ENCODE results near the gene SYNM.

SYNM gene

DNA sequence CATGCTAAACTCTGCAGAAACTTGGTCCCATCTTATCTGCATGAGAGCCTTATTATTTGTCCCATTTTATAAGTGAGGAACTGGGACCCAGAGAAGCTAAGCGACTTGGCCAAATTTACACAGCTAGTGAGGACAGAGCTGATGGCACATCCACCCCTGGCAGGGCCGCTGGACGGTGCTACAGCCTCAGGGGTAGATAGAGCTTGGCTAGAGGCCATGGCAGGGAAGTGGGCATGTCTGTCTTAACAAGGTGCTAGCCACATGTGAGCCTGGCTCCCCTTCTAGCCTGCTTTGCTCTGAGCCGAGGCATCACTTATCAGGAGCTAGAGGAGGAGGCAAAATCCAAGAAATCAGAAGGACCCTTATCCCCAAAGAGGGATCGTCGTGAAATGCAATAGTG is 36.7 kb upstream of the SYNM start (continued):
- TF ChIP-seq, protein P1, sequence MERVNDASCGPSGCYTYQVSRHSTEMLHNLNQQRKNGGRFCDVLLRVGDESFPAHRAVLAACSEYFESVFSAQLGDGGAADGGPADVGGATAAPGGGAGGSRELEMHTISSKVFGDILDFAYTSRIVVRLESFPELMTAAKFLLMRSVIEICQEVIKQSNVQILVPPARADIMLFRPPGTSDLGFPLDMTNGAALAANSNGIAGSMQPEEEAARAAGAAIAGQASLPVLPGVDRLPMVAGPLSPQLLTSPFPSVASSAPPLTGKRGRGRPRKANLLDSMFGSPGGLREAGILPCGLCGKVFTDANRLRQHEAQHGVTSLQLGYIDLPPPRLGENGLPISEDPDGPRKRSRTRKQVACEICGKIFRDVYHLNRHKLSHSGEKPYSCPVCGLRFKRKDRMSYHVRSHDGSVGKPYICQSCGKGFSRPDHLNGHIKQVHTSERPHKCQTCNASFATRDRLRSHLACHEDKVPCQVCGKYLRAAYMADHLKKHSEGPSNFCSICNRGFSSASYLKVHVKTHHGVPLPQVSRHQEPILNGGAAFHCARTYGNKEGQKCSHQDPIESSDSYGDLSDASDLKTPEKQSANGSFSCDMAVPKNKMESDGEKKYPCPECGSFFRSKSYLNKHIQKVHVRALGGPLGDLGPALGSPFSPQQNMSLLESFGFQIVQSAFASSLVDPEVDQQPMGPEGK (CRISPR knock-in tag; IDR thresholded peaks at IDR 0.05; ENCODE audit: borderline replicate concordance) = no peak
- TF ChIP-seq, protein P2, sequence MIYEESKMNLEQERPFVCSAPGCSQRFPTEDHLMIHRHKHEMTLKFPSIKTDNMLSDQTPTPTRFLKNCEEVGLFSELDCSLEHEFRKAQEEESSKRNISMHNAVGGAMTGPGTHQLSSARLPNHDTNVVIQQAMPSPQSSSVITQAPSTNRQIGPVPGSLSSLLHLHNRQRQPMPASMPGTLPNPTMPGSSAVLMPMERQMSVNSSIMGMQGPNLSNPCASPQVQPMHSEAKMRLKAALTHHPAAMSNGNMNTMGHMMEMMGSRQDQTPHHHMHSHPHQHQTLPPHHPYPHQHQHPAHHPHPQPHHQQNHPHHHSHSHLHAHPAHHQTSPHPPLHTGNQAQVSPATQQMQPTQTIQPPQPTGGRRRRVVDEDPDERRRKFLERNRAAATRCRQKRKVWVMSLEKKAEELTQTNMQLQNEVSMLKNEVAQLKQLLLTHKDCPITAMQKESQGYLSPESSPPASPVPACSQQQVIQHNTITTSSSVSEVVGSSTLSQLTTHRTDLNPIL (CRISPR knock-in tag; IDR thresholded peaks at IDR 0.05; ENCODE audit: low read depth) = no peak

DNA sequence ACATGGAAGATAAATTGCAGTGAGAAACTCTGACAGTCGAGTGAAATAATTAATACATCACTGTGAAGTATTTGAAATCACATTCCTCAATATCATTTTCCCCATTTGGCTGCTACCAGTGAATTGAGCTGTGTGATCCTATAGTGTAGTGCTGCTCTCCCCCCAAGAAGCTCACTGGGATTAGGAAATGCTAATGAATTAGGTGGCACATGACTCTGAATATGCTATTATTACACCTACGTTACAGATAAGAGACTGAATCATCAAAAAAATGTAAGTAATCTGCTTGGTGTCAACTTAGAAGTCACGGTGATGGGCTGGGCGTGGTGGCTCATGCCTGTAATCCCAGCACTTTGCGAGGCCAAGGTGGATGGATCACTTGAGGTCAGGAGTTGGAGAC is 34.7 kb upstream of the SYNM start:
- no peak for TF ChIP-seq ZC3H10 (CRISPR knock-in tag; IDR thresholded peaks at IDR 0.05)
- TF ChIP-seq ESRRG (CRISPR knock-in tag; IDR thresholded peaks at IDR 0.05) = no peak

DNA sequence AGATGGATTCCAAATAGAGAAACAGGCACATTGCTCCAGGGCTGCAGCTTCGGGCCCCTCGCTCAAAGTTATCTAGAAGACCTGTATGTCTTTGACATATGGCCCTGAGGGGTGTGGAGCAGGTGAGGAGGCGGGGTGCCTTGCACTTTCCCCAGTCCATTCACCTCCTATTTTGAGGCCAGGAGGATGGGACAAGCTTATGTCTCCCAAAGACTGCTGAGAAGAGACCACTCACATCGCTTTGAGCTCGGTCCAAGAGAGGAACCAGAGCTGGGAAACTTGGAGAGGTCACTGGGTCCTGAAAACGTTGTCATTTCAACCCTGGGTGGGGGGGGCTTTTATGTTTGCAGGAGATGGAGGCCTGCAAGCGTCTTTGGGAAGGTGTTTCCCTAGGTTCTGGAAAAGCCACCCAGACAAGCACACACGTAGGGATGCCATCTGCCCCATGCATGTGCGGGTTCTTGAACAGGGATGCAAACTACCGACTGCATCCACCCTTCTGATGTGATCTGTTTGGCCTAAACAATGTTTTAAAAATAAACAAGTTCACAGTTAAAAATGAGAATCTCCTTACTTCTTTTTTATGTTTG is 33.7 kb upstream of the SYNM start:
- TF ChIP-seq, protein P3, sequence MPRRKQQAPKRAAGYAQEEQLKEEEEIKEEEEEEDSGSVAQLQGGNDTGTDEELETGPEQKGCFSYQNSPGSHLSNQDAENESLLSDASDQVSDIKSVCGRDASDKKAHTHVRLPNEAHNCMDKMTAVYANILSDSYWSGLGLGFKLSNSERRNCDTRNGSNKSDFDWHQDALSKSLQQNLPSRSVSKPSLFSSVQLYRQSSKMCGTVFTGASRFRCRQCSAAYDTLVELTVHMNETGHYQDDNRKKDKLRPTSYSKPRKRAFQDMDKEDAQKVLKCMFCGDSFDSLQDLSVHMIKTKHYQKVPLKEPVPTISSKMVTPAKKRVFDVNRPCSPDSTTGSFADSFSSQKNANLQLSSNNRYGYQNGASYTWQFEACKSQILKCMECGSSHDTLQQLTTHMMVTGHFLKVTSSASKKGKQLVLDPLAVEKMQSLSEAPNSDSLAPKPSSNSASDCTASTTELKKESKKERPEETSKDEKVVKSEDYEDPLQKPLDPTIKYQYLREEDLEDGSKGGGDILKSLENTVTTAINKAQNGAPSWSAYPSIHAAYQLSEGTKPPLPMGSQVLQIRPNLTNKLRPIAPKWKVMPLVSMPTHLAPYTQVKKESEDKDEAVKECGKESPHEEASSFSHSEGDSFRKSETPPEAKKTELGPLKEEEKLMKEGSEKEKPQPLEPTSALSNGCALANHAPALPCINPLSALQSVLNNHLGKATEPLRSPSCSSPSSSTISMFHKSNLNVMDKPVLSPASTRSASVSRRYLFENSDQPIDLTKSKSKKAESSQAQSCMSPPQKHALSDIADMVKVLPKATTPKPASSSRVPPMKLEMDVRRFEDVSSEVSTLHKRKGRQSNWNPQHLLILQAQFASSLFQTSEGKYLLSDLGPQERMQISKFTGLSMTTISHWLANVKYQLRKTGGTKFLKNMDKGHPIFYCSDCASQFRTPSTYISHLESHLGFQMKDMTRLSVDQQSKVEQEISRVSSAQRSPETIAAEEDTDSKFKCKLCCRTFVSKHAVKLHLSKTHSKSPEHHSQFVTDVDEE (CRISPR knock-in tag; IDR thresholded peaks at IDR 0.05) = no peak
- TF ChIP-seq ZC3H10 (CRISPR knock-in tag; IDR thresholded peaks at IDR 0.05) = no peak
- TF ChIP-seq, protein P2 (CRISPR knock-in tag; IDR thresholded peaks at IDR 0.05; ENCODE audit: low read depth) = no peak
- no peak for TF ChIP-seq ARNTL (CRISPR knock-in tag; IDR thresholded peaks at IDR 0.05; ENCODE audit: borderline replicate concordance, low read depth)
- TF ChIP-seq BACH2 (CRISPR knock-in tag; IDR thresholded peaks at IDR 0.05; ENCODE audit: borderline replicate concordance) = no peak
- no peak for TF ChIP-seq PPARA (CRISPR knock-in tag; IDR thresholded peaks at IDR 0.05; ENCODE audit: borderline replicate concordance)
- TF ChIP-seq OSR1 (CRISPR knock-in tag; IDR thresholded peaks at IDR 0.05) = no peak
- TF ChIP-seq ISL1 (CRISPR knock-in tag; IDR thresholded peaks at IDR 0.05) = no peak
- TF ChIP-seq, protein P1 (CRISPR knock-in tag; IDR thresholded peaks at IDR 0.05; ENCODE audit: borderline replicate concordance) = no peak
- TF ChIP-seq GLIS3 (CRISPR knock-in tag; IDR thresholded peaks at IDR 0.05) = no peak
- TF ChIP-seq TOX (CRISPR knock-in tag; IDR thresholded peaks at IDR 0.05; ENCODE audit: borderline replicate concordance) = no peak
- TF ChIP-seq RARB (CRISPR knock-in tag; IDR thresholded peaks at IDR 0.05) = no peak
- TF ChIP-seq ESRRG (CRISPR knock-in tag; IDR thresholded peaks at IDR 0.05) = no peak
- no peak for TF ChIP-seq SNAI2 (CRISPR knock-in tag; IDR thresholded peaks at IDR 0.05)
- TF ChIP-seq ZNF565 (CRISPR knock-in tag; conservative IDR thresholded peaks at IDR 0.05; ENCODE audit: low read depth) = no peak
- no peak for TF ChIP-seq ZFP3 (CRISPR knock-in tag; IDR thresholded peaks at IDR 0.05)
- TF ChIP-seq ZNF70 (CRISPR knock-in tag; IDR thresholded peaks at IDR 0.05) = no peak
- TF ChIP-seq TCF4 (CRISPR knock-in tag; IDR thresholded peaks at IDR 0.05; ENCODE audit: borderline replicate concordance) = no peak
- TF ChIP-seq, protein P4, sequence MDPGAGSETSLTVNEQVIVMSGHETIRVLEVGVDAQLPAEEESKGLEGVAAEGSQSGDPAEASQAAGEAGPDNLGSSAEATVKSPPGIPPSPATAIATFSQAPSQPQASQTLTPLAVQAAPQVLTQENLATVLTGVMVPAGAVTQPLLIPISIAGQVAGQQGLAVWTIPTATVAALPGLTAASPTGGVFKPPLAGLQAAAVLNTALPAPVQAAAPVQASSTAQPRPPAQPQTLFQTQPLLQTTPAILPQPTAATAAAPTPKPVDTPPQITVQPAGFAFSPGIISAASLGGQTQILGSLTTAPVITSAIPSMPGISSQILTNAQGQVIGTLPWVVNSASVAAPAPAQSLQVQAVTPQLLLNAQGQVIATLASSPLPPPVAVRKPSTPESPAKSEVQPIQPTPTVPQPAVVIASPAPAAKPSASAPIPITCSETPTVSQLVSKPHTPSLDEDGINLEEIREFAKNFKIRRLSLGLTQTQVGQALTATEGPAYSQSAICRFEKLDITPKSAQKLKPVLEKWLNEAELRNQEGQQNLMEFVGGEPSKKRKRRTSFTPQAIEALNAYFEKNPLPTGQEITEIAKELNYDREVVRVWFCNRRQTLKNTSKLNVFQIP (CRISPR knock-in tag; IDR thresholded peaks at IDR 0.05; ENCODE audit: borderline replicate concordance, low read depth) = no peak
- TF ChIP-seq CSDC2 (CRISPR knock-in tag; IDR thresholded peaks at IDR 0.05) = no peak
- no peak for ATAC-seq

More for the DNA sequence above, 34.7 kb upstream of the SYNM start:
- no peak for ATAC-seq

Measured in SK-N-SH treated with all-trans-retinoic acid at 6 μM for 48 hours (cell line).